Endothelial cell of umbilical vein (primary cell): Measurements from ENCODE around the gene S100A4. TPM values are rescaled to one million over a fixed set of nuclear protein-coding genes. Genes with fewer than 3 reads are reported as not detected.

ENCODE experiments used
- BruUV-seq: library from RNA; stranded (reverse); fragments of 400-500 nt; replicated peaks from 2 replicates; lab custom pipeline; 2021; lab: Mats Ljungman, UMichigan
- CTCF ChIA-PET: fragments of 300-600, 350-600 bp; sonication (Branson Sonifier 250); formaldehyde crosslinking; loops from one replicate; lab custom pipeline; 2021; ENCODE audit warnings: antibody characterized with exemption, inconsistent platforms; lab: Charles Lee
- POLR2A ChIA-PET: fragments of 300-600, 350-600 bp; sonication (Branson Sonifier 250); formaldehyde crosslinking; loops from one replicate; lab custom pipeline; 2021; ENCODE audit warnings: antibody characterized with exemption, inconsistent platforms; lab: Charles Lee
- DNase-seq: peaks from one replicate; pipeline ENCODE4 v3.0.0-alpha.2; 2011; ENCODE audit warnings: low read depth, low spot score
- FAIRE-seq: peaks from 2 replicates; lab custom pipeline; 2011; peaks lifted over from hg19 to GRCh38; lab: Jason Lieb, UNC
- H2AFZ ChIP-seq: 2 replicates; pipeline ENCODE4 v1.6.0; 2012; ENCODE audit warnings: low read depth, low read length, control low read depth, inconsistent platforms
- H3K27ac ChIP-seq: 2 replicates; pipeline ENCODE4 v1.5.1; 2011; ENCODE audit warnings: low read depth, mild to moderate bottlenecking, control low read depth, low read length, moderate library complexity; ENCODE audit not compliant: insufficient read depth
- H3K27me3 ChIP-seq, 2 experiments: 2 replicates each; pipeline versions ENCODE4 v1.6.0 to v1.6.1; 2011; ENCODE audit warnings: low read length in 2 of 2, mixed read lengths in 1 of 2; ENCODE audit not compliant: control insufficient read depth in 2 of 2, insufficient read depth in 2 of 2
- H3K36me3 ChIP-seq, 2 experiments: 2 replicates in 1 of 2; 3 replicates in 1 of 2; pipeline ENCODE4 v1.5.1; 2011; ENCODE audit warnings: low read length in 2 of 2, mild to moderate bottlenecking in 1 of 2, moderate library complexity in 1 of 2; ENCODE audit not compliant: control insufficient read depth in 2 of 2, insufficient read depth in 2 of 2; ENCODE audit errors: extremely low read depth in 1 of 2
- H3K4me1 ChIP-seq: 3 replicates; pipeline ENCODE4 v1.5.1; 2011; ENCODE audit warnings: mild to moderate bottlenecking, low read length; ENCODE audit not compliant: control insufficient read depth, insufficient read depth; ENCODE audit errors: extremely low read depth
- H3K4me2 ChIP-seq: 2 replicates; pipeline ENCODE4 v1.6.1; 2011; ENCODE audit warnings: low read length, control low read depth, mixed read lengths; ENCODE audit not compliant: insufficient read depth
- H3K4me3 ChIP-seq, 3 experiments: fragments of 200-600 bp in 1 of 3; sonication (generic), shearing (Covaris generic) in 1 of 3; replicated peaks in 1 of 3; 2 replicates each; pipeline ENCODE4 v1.5.1; 2011 to 2016; ENCODE audit warnings: control low read depth in 3 of 3, low read length in 3 of 3, mild to moderate bottlenecking in 2 of 3, inconsistent platforms in 1 of 3, low read depth in 1 of 3, moderate library complexity in 1 of 3; ENCODE audit not compliant: insufficient read depth in 1 of 3
- H3K79me2 ChIP-seq: 2 replicates; pipeline ENCODE4 v1.6.0; 2012; ENCODE audit warnings: low read length, inconsistent platforms; ENCODE audit not compliant: control insufficient read depth, insufficient read depth
- H3K9ac ChIP-seq: replicated peaks from 2 replicates; pipeline ENCODE3; 2011; ENCODE audit warnings: low read length, control low read depth; ENCODE audit not compliant: insufficient read depth; ENCODE audit errors: extremely low read depth
- H3K9me1 ChIP-seq: replicated peaks from 3 replicates; pipeline ENCODE4 v1.6.0; 2011; ENCODE audit warnings: mild to moderate bottlenecking, low read length; ENCODE audit not compliant: control insufficient read depth, insufficient read depth; ENCODE audit errors: extremely low read depth
- H3K9me3 ChIP-seq: replicated peaks from 2 replicates; pipeline ENCODE4 v1.5.1; 2012; ENCODE audit warnings: low read length, inconsistent platforms; ENCODE audit not compliant: control insufficient read depth, insufficient read depth
- H4K20me1 ChIP-seq: replicated peaks from 2 replicates; pipeline ENCODE3; 2011; ENCODE audit warnings: mild to moderate bottlenecking, low read length; ENCODE audit not compliant: control insufficient read depth, insufficient read depth; ENCODE audit errors: extremely low read depth
- EZH2 ChIP-seq: IDR thresholded peaks from 2 replicates; pipeline ENCODE4 v1.6.1; 2012; ENCODE audit warnings: borderline replicate concordance, low read depth, mild to moderate bottlenecking, moderate library complexity, low read length, inconsistent platforms; ENCODE audit not compliant: severe bottlenecking
- FOS ChIP-seq: IDR thresholded peaks from 2 replicates; pipeline ENCODE4 v1.6.1; 2011; ENCODE audit warnings: mild to moderate bottlenecking, low read length, moderate library complexity, borderline replicate concordance; ENCODE audit not compliant: insufficient read depth
- GATA2 ChIP-seq: IDR thresholded peaks from 2 replicates; pipeline ENCODE4 v1.7.0; 2011; ENCODE audit warnings: low read depth, mild to moderate bottlenecking, moderate library complexity, mixed read lengths, low read length; ENCODE audit not compliant: insufficient read length, insufficient read depth
- JUN ChIP-seq: IDR thresholded peaks from 2 replicates; pipeline ENCODE4 v1.6.1; 2011; ENCODE audit warnings: borderline replicate concordance, low read depth; ENCODE audit not compliant: insufficient read length, insufficient read depth
- MAX ChIP-seq: IDR thresholded peaks from 2 replicates; pipeline ENCODE4 v1.6.1; 2011; ENCODE audit not compliant: insufficient read depth, insufficient read length
- MYC ChIP-seq: IDR thresholded peaks from one replicate; pipeline ENCODE4 v1.6.1; 2011; ENCODE audit warnings: mild to moderate bottlenecking, low read depth, low read length
- POLR2A ChIP-seq: IDR thresholded peaks from 2 replicates; pipeline ENCODE4 v1.6.1; 2012; ENCODE audit warnings: low read depth, mild to moderate bottlenecking, control low read depth, low read length
- POLR2AphosphoS5 ChIP-seq: IDR thresholded peaks from 2 replicates; pipeline ENCODE4 v1.6.1; 2012; ENCODE audit warnings: low read depth, mild to moderate bottlenecking, control low read depth, low read length, moderate library complexity; ENCODE audit not compliant: insufficient read depth
- dilution Hi-C: fragments of 300-500 bp; cut with MboI; formaldehyde crosslinking; loops from one replicate; pipeline ENCODE4 v1.15.0; 2019; ENCODE audit warnings: low sequenced_read_pairs; ENCODE audit not compliant: extremely low pct_ligation_motif_present
- intact Hi-C: fragments of 100-400 bp; cut with micrococcal nuclease; formaldehyde crosslinking; loops from one replicate; pipeline ENCODE4 v1.10.0; 2022
- polyA plus RNA-seq, 4 experiments: library from polyadenylated mRNA; depleted of rRNA in 3 of 4; stranded (reverse) in 3 of 4; unstranded in 1 of 4; fragments of >200 nt; gene quantifications; 2 replicates each; pipeline versions ENCODE4 v1.2.1 to v1.2.3, GENCODE V29; 2011 to 2012; ENCODE audit warnings: missing spikeins in 1 of 4
- total RNA-seq: library from RNA; stranded (reverse); gene quantifications from 2 replicates; pipeline ENCODE4 v1.2.3, GENCODE V29; 2021
- TF ChIP-seq, protein P1 (sequence below), 2 donors: IDR thresholded peaks; 1 replicate in 1 of 2; 2 replicates in 1 of 2; pipeline ENCODE4 v1.5.1; 2011; ENCODE audit warnings: low read length in 2 of 2, mild to moderate bottlenecking in 2 of 2, moderate library complexity in 2 of 2, control low read depth in 1 of 2, inconsistent platforms in 1 of 2, low read depth in 1 of 2; ENCODE audit not compliant: insufficient read depth in 1 of 2; ENCODE audit errors: extremely low read depth in 1 of 2

Gene S100A4
- total and polyA plus RNA-seq, 2 donors (not counting 3 experiments of a cell fraction or from before 2014, with no cell fraction given): 1.1 TPM; not detected in 1

DNA sequence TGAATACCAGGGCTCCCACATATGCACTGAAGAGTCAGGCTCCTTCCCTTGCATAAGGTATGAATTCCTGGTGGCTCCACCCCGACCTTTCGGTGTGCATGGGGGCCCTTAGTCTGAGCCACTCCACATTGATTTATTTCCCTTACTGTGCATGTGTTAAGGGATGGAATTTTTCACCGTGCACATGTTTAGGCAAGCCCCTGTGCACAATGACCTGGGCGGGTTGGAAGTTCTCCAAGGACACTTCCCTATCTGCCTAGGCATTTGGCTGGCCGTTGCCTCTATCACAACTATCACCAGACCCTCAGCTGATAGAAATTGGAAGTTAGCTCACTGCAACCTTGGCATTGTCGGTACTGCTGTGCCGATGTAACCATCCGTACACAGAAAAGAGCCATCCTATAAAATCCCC, 19.5 kb downstream of the S100A4 start:
- no peak for DNase-seq
- dilution Hi-C loops: no loop called here
- intact Hi-C loops: no loop called here
- FAIRE-seq: no peak
- ChIA-PET CTCF (interaction anchor here (1.0 to 2.2 kb wide), 7 partner anchors 11 to 101 kb away, joined by 3 to 13 read pairs (median 6); partner anchors contain the start of gene S100A13), POLR2A (interaction anchor here (1.1 kb wide), 2 partner anchors 41 to 101 kb away, joined by 3 read pairs; partner anchors contain the start of gene S100A13)
- no TSS peak for BruUV-seq
- peaks cover 3% of the 10 kb centered on the region for H3K4me1 ChIP-seq
- H3K9me1 ChIP-seq: no peaks in the 10 kb centered on the region
- H3K36me3 ChIP-seq: no peaks in the 10 kb centered on the region
- H3K4me2 ChIP-seq: no peak overlapping the region
- no peak overlapping the region for H2AFZ ChIP-seq
- TF ChIP-seq, protein P1, sequence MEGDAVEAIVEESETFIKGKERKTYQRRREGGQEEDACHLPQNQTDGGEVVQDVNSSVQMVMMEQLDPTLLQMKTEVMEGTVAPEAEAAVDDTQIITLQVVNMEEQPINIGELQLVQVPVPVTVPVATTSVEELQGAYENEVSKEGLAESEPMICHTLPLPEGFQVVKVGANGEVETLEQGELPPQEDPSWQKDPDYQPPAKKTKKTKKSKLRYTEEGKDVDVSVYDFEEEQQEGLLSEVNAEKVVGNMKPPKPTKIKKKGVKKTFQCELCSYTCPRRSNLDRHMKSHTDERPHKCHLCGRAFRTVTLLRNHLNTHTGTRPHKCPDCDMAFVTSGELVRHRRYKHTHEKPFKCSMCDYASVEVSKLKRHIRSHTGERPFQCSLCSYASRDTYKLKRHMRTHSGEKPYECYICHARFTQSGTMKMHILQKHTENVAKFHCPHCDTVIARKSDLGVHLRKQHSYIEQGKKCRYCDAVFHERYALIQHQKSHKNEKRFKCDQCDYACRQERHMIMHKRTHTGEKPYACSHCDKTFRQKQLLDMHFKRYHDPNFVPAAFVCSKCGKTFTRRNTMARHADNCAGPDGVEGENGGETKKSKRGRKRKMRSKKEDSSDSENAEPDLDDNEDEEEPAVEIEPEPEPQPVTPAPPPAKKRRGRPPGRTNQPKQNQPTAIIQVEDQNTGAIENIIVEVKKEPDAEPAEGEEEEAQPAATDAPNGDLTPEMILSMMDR (IDR thresholded peaks at IDR 0.05; ENCODE audit: extremely low read depth in 1 of 2, insufficient read depth in 1 of 2, low read depth in 1 of 2, low read length in 2 of 2): no peak
- TF ChIP-seq GATA2: no peak
- no peak for TF ChIP-seq EZH2
- no peak for TF ChIP-seq MYC
- TF ChIP-seq POLR2AphosphoS5: no peak
- TF ChIP-seq FOS: no peak
- TF ChIP-seq MAX: no peak
- TF ChIP-seq JUN: no peak
- TF ChIP-seq POLR2A: no peak
- no peaks in the 10 kb centered on the region for H3K27me3 ChIP-seq
- no peaks in the 10 kb centered on the region for H3K79me2 ChIP-seq
- H3K9ac ChIP-seq: no peak overlapping the region
- H3K27ac ChIP-seq: no peak overlapping the region
- no peaks in the 10 kb centered on the region for H4K20me1 ChIP-seq
- H3K4me3 ChIP-seq: no peak overlapping the region
- H3K9me3 ChIP-seq: no peaks in the 10 kb centered on the region
